ENCODE data around the gene RSBN1L.

The RSBN1L gene

GRCh38 chr7:77729574-77730348 lies 33.5 kb downstream of the RSBN1L start:
- TF ChIP-seq CTCF (conservative IDR thresholded peaks at IDR 0.05; ENCODE audit: low read depth, low read length), result no peak
- DNase-seq (ENCODE audit: low read depth), result peak; percentile 49
- H3K4me3 ChIP-seq (ENCODE audit: low read depth, low read length), result no peak overlapping the region

GRCh38 chr7:77731716-77732115 lies 35.5 kb downstream of the RSBN1L start:
- no peak for DNase-seq (ENCODE audit: low read depth)
- no peak overlapping the region for H3K4me3 ChIP-seq (ENCODE audit: low read depth, low read length)
- no peak for TF ChIP-seq CTCF (conservative IDR thresholded peaks at IDR 0.05; ENCODE audit: low read depth, low read length)

- TF ChIP-seq CTCF (conservative IDR thresholded peaks at IDR 0.05; ENCODE audit: low read depth, low read length), result no peak
- H3K4me3 ChIP-seq (ENCODE audit: low read depth, low read length), result peak overlapping the region; percentile 14
- peak; percentile 27 for DNase-seq (ENCODE audit: low read depth)
These were observed 38.6 kb downstream of the RSBN1L start for GRCh38 chr7:77734659-77735421.

GRCh38 chr7:77735457-77735856 lies 39.2 kb downstream of the RSBN1L start:
- no peak overlapping the region for H3K4me3 ChIP-seq (ENCODE audit: low read depth, low read length)
- no peak for TF ChIP-seq CTCF (conservative IDR thresholded peaks at IDR 0.05; ENCODE audit: low read depth, low read length)
- no peak for DNase-seq (ENCODE audit: low read depth)

- no peak for TF ChIP-seq CTCF (conservative IDR thresholded peaks at IDR 0.05; ENCODE audit: low read depth, low read length)
- DNase-seq (ENCODE audit: low read depth), result no peak
- H3K4me3 ChIP-seq (ENCODE audit: low read depth, low read length), result no peak overlapping the region
These were observed 40.7 kb downstream of the RSBN1L start for GRCh38 chr7:77736991-77737390.

- TF ChIP-seq CTCF (conservative IDR thresholded peaks at IDR 0.05; ENCODE audit: low read depth, low read length), result no peak
- no peak overlapping the region for H3K4me3 ChIP-seq (ENCODE audit: low read depth, low read length)
- no peak for DNase-seq (ENCODE audit: low read depth)
These were observed 42.1 kb downstream of the RSBN1L start for GRCh38 chr7:77738382-77738781.
